Thymus (tissue), 11 donors: Measurements from ENCODE around the gene NT5C1B. TPM values are rescaled to one million over a fixed set of nuclear protein-coding genes. Genes with fewer than 3 reads are reported as not detected.

Experiments
- DNase-seq, 9 donors: peaks; one replicate each; pipeline ENCODE4 v3.0.0-alpha.2; 2013; ENCODE audit warnings: low spot score in 9 of 9, low read depth in 6 of 9, missing footprints in 1 of 9
- H3K27ac ChIP-seq, 2 donors: one replicate each; pipeline ENCODE4 v1.5.1; 2013; ENCODE audit warnings: control low read depth in 1 of 2, low read depth in 1 of 2, low read length in 1 of 2, mild to moderate bottlenecking in 1 of 2, moderate library complexity in 1 of 2
- H3K27me3 ChIP-seq, 2 donors: one replicate each; pipeline ENCODE4 v1.5.1; 2013; ENCODE audit warnings: low read length in 1 of 2; ENCODE audit not compliant: control insufficient read depth in 2 of 2, insufficient read depth in 1 of 2
- H3K36me3 ChIP-seq, 2 donors: one replicate each; pipeline ENCODE4 v1.5.1; 2013; ENCODE audit warnings: low read length in 1 of 2, mild to moderate bottlenecking in 1 of 2, moderate library complexity in 1 of 2; ENCODE audit not compliant: control insufficient read depth in 2 of 2, insufficient read depth in 2 of 2
- H3K4me1 ChIP-seq, 2 donors: one replicate each; pipeline ENCODE4 v1.5.1; 2013; ENCODE audit warnings: low read length in 2 of 2; ENCODE audit not compliant: control insufficient read depth in 2 of 2, insufficient read depth in 2 of 2
- H3K4me3 ChIP-seq, 2 donors: one replicate each; pipeline ENCODE4 v1.5.1; 2013; ENCODE audit warnings: low read length in 2 of 2, control low read depth in 1 of 2, mild to moderate bottlenecking in 1 of 2
- H3K9me3 ChIP-seq, 2 donors: one replicate each; pipeline ENCODE4 v1.5.1; 2013; ENCODE audit warnings: low read length in 1 of 2, mild to moderate bottlenecking in 1 of 2; ENCODE audit not compliant: control insufficient read depth in 2 of 2, insufficient read depth in 1 of 2
- WGBS: extraction: QIAGEN DNeasy Blood & Tissue Kit; methylation state at CpG from one replicate; pipeline ENCODE4 v1.1.7; 2013; 5-methylcytosine and 5-hydroxymethylcytosine counted together
- polyA plus RNA-seq: library from polyadenylated mRNA; stranded (reverse); fragments of 200-250 nt; gene quantifications from one replicate; pipeline ENCODE4 v1.2.3, GENCODE V29; 2013
- total RNA-seq: library from RNA; stranded (reverse); fragments of 120-200 nt; gene quantifications from one replicate; pipeline ENCODE4 v1.2.4, GENCODE V29; 2013
- donor health status: healthy.

NT5C1B gene
- total and polyA plus RNA-seq, 2 donors, result not detected

GRCh38 chr2:18623782-18624181, 34.4 kb upstream of the NT5C1B start:
- H3K36me3 ChIP-seq, result no peaks in the 10 kb centered on the region
- no peak for DNase-seq
- H3K9me3 ChIP-seq, result no peaks in the 10 kb centered on the region

GRCh38 chr2:18620867-18621632, 31.7 kb upstream of the NT5C1B start:
- Histone ChIP-seq H3K4me3 (no peak overlapping the region), H3K27me3 (no peaks in the 10 kb centered on the region), H3K9me3 (no peaks in the 10 kb centered on the region), H3K36me3 (no peaks in the 10 kb centered on the region), H3K4me1 (no peaks in the 10 kb centered on the region), H3K27ac (no peak overlapping the region)
- no peak for DNase-seq
- 93% methylated on average over 2 of the region's 2 CpGs for WGBS

More at GRCh38 chr2:18623782-18624181, 34.4 kb upstream of the NT5C1B start:
- no peak overlapping the region for H3K4me3 ChIP-seq
- no peaks in the 10 kb centered on the region for H3K4me1 ChIP-seq
- no peaks in the 10 kb centered on the region for H3K27me3 ChIP-seq
- H3K27ac ChIP-seq, result no peak overlapping the region

GRCh38 chr2:18619091-18619490, 29.7 kb upstream of the NT5C1B start:
- Histone ChIP-seq H3K27ac (no peak overlapping the region), H3K4me1 (no peaks in the 10 kb centered on the region), H3K36me3 (no peaks in the 10 kb centered on the region), H3K9me3 (no peaks in the 10 kb centered on the region), H3K4me3 (no peak overlapping the region), H3K27me3 (no peaks in the 10 kb centered on the region)
- DNase-seq, result no peak
- WGBS, result 98% methylated on average over 2 of the region's 2 CpGs

GRCh38 chr2:18614041-18614440, 24.7 kb upstream of the NT5C1B start:
- H3K27me3 ChIP-seq, result no peaks in the 10 kb centered on the region
- no peaks in the 10 kb centered on the region for H3K9me3 ChIP-seq
- no peak for DNase-seq
- no peaks in the 10 kb centered on the region for H3K36me3 ChIP-seq
- H3K4me3 ChIP-seq, result no peak overlapping the region
- no peaks in the 10 kb centered on the region for H3K4me1 ChIP-seq
- no peak overlapping the region for H3K27ac ChIP-seq

- no peak for DNase-seq
- no peak overlapping the region for H3K27ac ChIP-seq
- no peak overlapping the region for H3K4me3 ChIP-seq
- no peaks in the 10 kb centered on the region for H3K27me3 ChIP-seq
- 94% methylated on average over 3 of the region's 3 CpGs for WGBS
- no peaks in the 10 kb centered on the region for H3K9me3 ChIP-seq
- H3K36me3 ChIP-seq, result no peaks in the 10 kb centered on the region
- no peaks in the 10 kb centered on the region for H3K4me1 ChIP-seq
Measured at GRCh38 chr2:18612133-18612532, 22.8 kb upstream of the NT5C1B start.

GRCh38 chr2:18611604-18612003, 22.2 kb upstream of the NT5C1B start:
- no peaks in the 10 kb centered on the region for H3K27me3 ChIP-seq
- 95% methylated on average over 1 of the region's 1 CpG for WGBS

GRCh38 chr2:18611184-18611583, 21.8 kb upstream of the NT5C1B start:
- Histone ChIP-seq H3K4me3 (no peak overlapping the region), H3K36me3 (no peaks in the 10 kb centered on the region), H3K27ac (no peak overlapping the region), H3K4me1 (no peaks in the 10 kb centered on the region), H3K9me3 (no peaks in the 10 kb centered on the region), H3K27me3 (no peaks in the 10 kb centered on the region)
- DNase-seq, result no peak
- WGBS, result 97% methylated on average over 5 of the region's 5 CpGs

More at GRCh38 chr2:18611604-18612003, 22.2 kb upstream of the NT5C1B start:
- Histone ChIP-seq H3K27ac (no peak overlapping the region), H3K4me1 (no peaks in the 10 kb centered on the region), H3K4me3 (no peak overlapping the region), H3K36me3 (no peaks in the 10 kb centered on the region), H3K9me3 (no peaks in the 10 kb centered on the region)
- DNase-seq, result no peak

GRCh38 chr2:18610651-18611050, 21.3 kb upstream of the NT5C1B start:
- H3K27ac ChIP-seq, result no peak overlapping the region

GRCh38 chr2:18610090-18610489, 20.7 kb upstream of the NT5C1B start:
- 91% methylated on average over 1 of the region's 1 CpG for WGBS
- Histone ChIP-seq H3K9me3 (no peaks in the 10 kb centered on the region), H3K4me3 (no peak overlapping the region), H3K27me3 (no peaks in the 10 kb centered on the region), H3K36me3 (no peaks in the 10 kb centered on the region), H3K4me1 (no peaks in the 10 kb centered on the region), H3K27ac (no peak overlapping the region)
- DNase-seq, result no peak

More at GRCh38 chr2:18610651-18611050, 21.3 kb upstream of the NT5C1B start:
- no peak for DNase-seq
- Histone ChIP-seq H3K9me3 (no peaks in the 10 kb centered on the region), H3K36me3 (no peaks in the 10 kb centered on the region), H3K27me3 (no peaks in the 10 kb centered on the region), H3K4me3 (no peak overlapping the region), H3K4me1 (no peaks in the 10 kb centered on the region)
- 96% methylated on average over 1 of the region's 1 CpG for WGBS
